ENCODE results near the gene HCN2. TPM values are rescaled to one million over a fixed set of nuclear protein-coding genes. Genes with fewer than 3 reads are reported as not detected.
"Not testable (repeated sequence)": the region's sequence is repeated elsewhere in the genome, so short reads cannot be mapped to it uniquely, and the experiment has no call there.

The HCN2 gene
- total RNA-seq, 2 donors from 2014 or later: 0.15 to 0.75 TPM

GRCh38 chr19:605061-605971, 15.6 kb downstream of the HCN2 start:
- not testable (repeated sequence) for H3K27ac Mint-ChIP-seq
- whole genome bisulfite sequencing, 2 experiments (ENCODE audit: insufficient coverage in 1 of 2, insufficient read length in 1 of 2): 89 to 91% methylated on average over 5 to 18 of the region's 34 CpGs

GRCh38 chr19:607301-608154, 17.8 kb downstream of the HCN2 start:
- no peaks in the 10 kb centered on the region for H3K27me3 Mint-ChIP-seq (ENCODE audit: insufficient read depth)
- Histone ChIP-seq H3K27me3 (ENCODE audit: control insufficient read depth, insufficient read depth, low read length, poor library complexity, severe bottlenecking) (no peaks in the 10 kb centered on the region), H3K4me1 (ENCODE audit: control insufficient read depth, insufficient read depth, low read length) (no peaks in the 10 kb centered on the region), H3K4me3 (ENCODE audit: low read length) (no peak overlapping the region), H3K36me3 (ENCODE audit: control insufficient read depth, insufficient read depth, low read length) (no peaks in the 10 kb centered on the region), H3K9ac (ENCODE audit: extremely low read depth, low read length, poor library complexity, severe bottlenecking) (no peak overlapping the region), H3K27ac (ENCODE audit: low read depth, low read length) (no peak overlapping the region), H3K9me3 (ENCODE audit: control insufficient read depth, low read length) (no peaks in the 10 kb centered on the region)
- no peak overlapping the region for H3K4me3 Mint-ChIP-seq
- TF ChIP-seq CTCF (conservative IDR thresholded peaks at IDR 0.05): no peak
- peaks cover 2% of the 10 kb centered on the region for H3K36me3 Mint-ChIP-seq (ENCODE audit: low read depth)
- no peak overlapping the region for H3K27ac Mint-ChIP-seq
- H3K4me1 Mint-ChIP-seq: no peaks in the 10 kb centered on the region
- WGBS, 2 experiments (ENCODE audit: insufficient coverage in 1 of 2, insufficient read length in 1 of 2): 94 to 96% methylated on average over 20 to 30 of the region's 30 CpGs
- H3K9me3 Mint-ChIP-seq: peaks cover 6% of the 10 kb centered on the region
- no peak for DNase-seq

More at GRCh38 chr19:605061-605971, 15.6 kb downstream of the HCN2 start:
- TF ChIP-seq CTCF (conservative IDR thresholded peaks at IDR 0.05): peak; percentile 22
- not testable (repeated sequence) for H3K9ac ChIP-seq (ENCODE audit: extremely low read depth, low read length, poor library complexity, severe bottlenecking); H3K36me3 ChIP-seq (ENCODE audit: control insufficient read depth, insufficient read depth, low read length); H3K27me3 ChIP-seq (ENCODE audit: control insufficient read depth, insufficient read depth, low read length, poor library complexity, severe bottlenecking); H3K4me3 Mint-ChIP-seq; H3K4me1 ChIP-seq (ENCODE audit: control insufficient read depth, insufficient read depth, low read length); H3K4me1 Mint-ChIP-seq; H3K4me3 ChIP-seq (ENCODE audit: low read length); H3K27me3 Mint-ChIP-seq (ENCODE audit: insufficient read depth); H3K27ac ChIP-seq (ENCODE audit: low read depth, low read length); H3K9me3 ChIP-seq (ENCODE audit: control insufficient read depth, low read length); DNase-seq; H3K36me3 Mint-ChIP-seq (ENCODE audit: low read depth)
- peaks cover 20% of the 10 kb centered on the region for H3K9me3 Mint-ChIP-seq

- no peaks in the 10 kb centered on the region for H3K27me3 Mint-ChIP-seq (ENCODE audit: insufficient read depth)
- Histone ChIP-seq H3K36me3 (ENCODE audit: control insufficient read depth, insufficient read depth, low read length) (no peaks in the 10 kb centered on the region), H3K4me3 (ENCODE audit: low read length) (no peak overlapping the region), H3K9ac (ENCODE audit: extremely low read depth, low read length, poor library complexity, severe bottlenecking) (no peak overlapping the region), H3K9me3 (ENCODE audit: control insufficient read depth, low read length) (no peaks in the 10 kb centered on the region), H3K27me3 (ENCODE audit: control insufficient read depth, insufficient read depth, low read length, poor library complexity, severe bottlenecking) (no peaks in the 10 kb centered on the region), H3K27ac (ENCODE audit: low read depth, low read length) (no peak overlapping the region), H3K4me1 (ENCODE audit: control insufficient read depth, insufficient read depth, low read length) (no peaks in the 10 kb centered on the region)
- no peak overlapping the region for H3K27ac Mint-ChIP-seq
- 92% methylated on average over 14 to 30 of the region's 30 CpGs for WGBS, 2 experiments (ENCODE audit: insufficient coverage in 1 of 2, insufficient read length in 1 of 2)
- no peak overlapping the region for H3K4me3 Mint-ChIP-seq
- no peaks in the 10 kb centered on the region for H3K4me1 Mint-ChIP-seq
- TF ChIP-seq CTCF (conservative IDR thresholded peaks at IDR 0.05): no peak
- H3K36me3 Mint-ChIP-seq (ENCODE audit: low read depth): peaks cover 9% of the 10 kb centered on the region
- H3K9me3 Mint-ChIP-seq: peaks cover 5% of the 10 kb centered on the region
- no peak for DNase-seq
Measured at GRCh38 chr19:608155-609003, 18.7 kb downstream of the HCN2 start.
